GM12878 (cell line): ENCODE measurements around the gene CARD9. TPM values are rescaled to one million over a fixed set of nuclear protein-coding genes. Genes with fewer than 3 reads are reported as not detected.
A peak's percentile ranks its signal among the peaks of the same experiment; 100 is the strongest.

Experiments used
- ATAC-seq: fragments of 200-7000 bp; cut with Tn5 transposase; 3 replicates; pipeline ENCODE4 v1.9.1; 2020; ENCODE audit warnings: mild to moderate bottlenecking, moderate library complexity
- BruUV-seq: library from RNA; stranded (reverse); fragments of 400-500 nt; replicated peaks from 2 replicates; lab custom pipeline; 2021; lab: Mats Ljungman, UMichigan
- CTCF ChIA-PET: fragments of 300-600 bp; sonication (Branson Sonifier 250); formaldehyde crosslinking; extraction: SDS; loops from one replicate; lab custom pipeline; 2021; ENCODE audit warnings: inconsistent platforms; lab: Yijun Ruan, JAX
- POLR2A ChIA-PET: fragments of 350-600 bp; formaldehyde crosslinking; extraction: SDS; loops from one replicate; lab custom pipeline; 2021; ENCODE audit warnings: inconsistent platforms; lab: Charles Lee
- RAD21 ChIA-PET: fragments of 300-600 bp; sonication (Branson Sonifier 250); formaldehyde crosslinking; loops from one replicate; lab custom pipeline; 2023; ENCODE audit warnings: antibody characterized with exemption; ENCODE audit not compliant: unreplicated experiment; lab: Charles Lee
- SMC1A ChIA-PET: fragments of 300-600 bp; sonication (Branson Sonifier 250); formaldehyde crosslinking; loops from one replicate; lab custom pipeline; 2023; ENCODE audit not compliant: unreplicated experiment, uncharacterized antibody; lab: Charles Lee
- DNase-seq: peaks from one replicate; pipeline ENCODE4 v3.0.0-alpha.2; 2011; ENCODE audit warnings: low read depth, low spot score
- FAIRE-seq: peaks from 3 replicates; lab custom pipeline; 2011; peaks lifted over from hg19 to GRCh38; lab: Jason Lieb, UNC
- H2AFZ ChIP-seq: 2 replicates; pipeline ENCODE4 v1.6.0; 2011; ENCODE audit warnings: low read depth, low read length, control low read depth; ENCODE audit not compliant: control insufficient read depth
- H3K27ac ChIP-seq: 2 replicates; pipeline ENCODE4 v1.5.1; 2011; ENCODE audit warnings: control low read depth; ENCODE audit not compliant: control insufficient read depth, insufficient read depth
- H3K27me3 ChIP-seq, 2 experiments: replicated peaks in 1 of 2; 2 replicates each; pipeline versions ENCODE4 v1.6.0 to v1.6.1; 2011; ENCODE audit warnings: low read length in 1 of 2; ENCODE audit not compliant: control insufficient read depth in 2 of 2, insufficient read depth in 2 of 2
- H3K36me3 ChIP-seq, 2 experiments: 2 replicates each; pipeline ENCODE4 v1.5.1; 2011; ENCODE audit warnings: low read length in 1 of 2; ENCODE audit not compliant: control insufficient read depth in 2 of 2, insufficient read depth in 2 of 2
- H3K4me1 ChIP-seq: 2 replicates; pipeline ENCODE4 v1.6.1; 2011; ENCODE audit warnings: mild to moderate bottlenecking, low read length, moderate library complexity, mixed read lengths; ENCODE audit not compliant: control insufficient read depth, insufficient read depth
- H3K4me2 ChIP-seq: 2 replicates; pipeline ENCODE4 v1.6.0; 2011; ENCODE audit warnings: control low read depth; ENCODE audit not compliant: control insufficient read depth, insufficient read depth
- H3K4me3 ChIP-seq: fragments of 200-600 bp; sonication (generic); 2 replicates; pipeline ENCODE4 v1.5.1; 2016
- H3K79me2 ChIP-seq: 2 replicates; pipeline ENCODE4 v1.6.0; 2011; ENCODE audit warnings: low read length; ENCODE audit not compliant: control insufficient read depth, insufficient read depth
- H3K9ac ChIP-seq: 2 replicates; pipeline ENCODE4 v1.8.0; 2011; ENCODE audit warnings: low read length, control low read depth, mixed read lengths; ENCODE audit not compliant: control insufficient read depth, insufficient read depth
- H3K9me3 ChIP-seq: replicated peaks from 3 replicates; pipeline ENCODE4 v1.5.1; 2011; ENCODE audit warnings: mild to moderate bottlenecking, low read length; ENCODE audit not compliant: control insufficient read depth, insufficient read depth
- H4K20me1 ChIP-seq: 2 replicates; pipeline ENCODE4 v1.6.0; 2011; ENCODE audit not compliant: control insufficient read depth, insufficient read depth
- SMAD1 ChIP-seq: fragments of 450-650 bp; IDR thresholded peaks from 2 replicates; pipeline ENCODE4 v1.6.1; 2018; ENCODE audit warnings: mild to moderate bottlenecking, low read depth; ENCODE audit not compliant: partially characterized antibody
- ZBED1 ChIP-seq: IDR thresholded peaks from 2 replicates; pipeline ENCODE4 v1.6.1; 2016; ENCODE audit warnings: borderline replicate concordance
- WGBS: methylation state at CpG from one replicate; pipeline ENCODE4 v1.1.6; 2016; ENCODE audit warnings: low lambda C conversion rate; ENCODE audit not compliant: insufficient replicate concordance, insufficient coverage; ENCODE audit errors: missing lambda C conversion rate; 5-methylcytosine and 5-hydroxymethylcytosine counted together
- in situ Hi-C: fragments of 300-500 bp; cut with MboI; formaldehyde crosslinking; loops from 9 replicates; pipeline ENCODE4 v1.14.3; 2018; ENCODE audit warnings: mixed read lengths
- intact Hi-C: fragments of 100-400 bp; cut with micrococcal nuclease; formaldehyde crosslinking; loops from one replicate; pipeline ENCODE4 v1.14.2; 2022; ENCODE audit not compliant: unreplicated experiment
- polyA plus RNA-seq, 11 experiments: library from polyadenylated mRNA; depleted of rRNA in 4 of 11; unstranded in 6 of 11; stranded (reverse) in 5 of 11; fragments of >200 nt; fragmentation: Nextera tagmentation in 4 of 11; fragmentation: Illumina TruSeq in 1 of 11; extraction: Ambion mirVana in 4 of 11; extraction: Trizol in 1 of 11; gene quantifications; 1 replicate in 1 of 11; 2 replicates in 10 of 11; pipeline versions ENCODE4 v1.2.1 to v1.2.3, GENCODE V29; 2011 to 2016; ENCODE audit warnings: inconsistent platforms in 2 of 11, missing spikeins in 2 of 11, low read depth in 1 of 11
- total RNA-seq, 4 experiments: library from RNA; depleted of rRNA in 3 of 4; stranded (reverse); fragments of >200 nt in 3 of 4; fragmentation: Illumina TruSeq in 1 of 4; extraction: Trizol in 1 of 4; gene quantifications; 2 replicates each; pipeline versions ENCODE4 v1.2.1 to v1.2.3, GENCODE V29; 2013 to 2021
- TF ChIP-seq, protein P1 (sequence below): fragments of 450-650 bp; IDR thresholded peaks from 2 replicates; pipeline ENCODE4 v1.6.1; 2016; ENCODE audit warnings: mild to moderate bottlenecking

The CARD9 gene
- total and polyA plus RNA-seq, 10 of the 15 experiments (the other 5 are each of a cell fraction or from before 2014, with no cell fraction given), result 0.11 to 4.9 (median 1.8) TPM; not detected in 1

DNA sequence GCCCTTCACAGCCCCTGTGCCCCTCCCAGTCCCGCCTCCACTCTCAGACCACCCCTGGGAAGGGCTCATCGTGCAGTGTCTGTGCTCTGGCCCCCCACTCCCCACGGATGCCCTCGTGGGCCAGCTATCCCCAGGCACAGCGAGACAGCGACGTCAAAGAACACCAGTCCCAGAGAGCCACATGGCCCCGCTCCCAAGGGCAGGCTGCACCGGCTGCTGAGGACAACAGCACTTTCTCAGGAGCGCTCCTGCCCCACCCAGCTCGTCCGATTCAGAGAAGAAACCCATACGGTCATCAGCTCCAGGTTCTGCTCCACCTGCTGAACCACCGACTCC, 31.3 kb upstream of the CARD9 start:
- Histone ChIP-seq H2AFZ (peak overlapping the region; percentile 37; the same call in 1 of the 2 replicates), H3K4me3 (peak overlapping the region; percentile 24; the same call in 1 of the 2 replicates), H3K9ac (peak overlapping the region; percentile 65), H3K4me1 (peaks cover 42% of the 10 kb centered on the region), H3K27ac (peak overlapping the region; percentile 92), H3K79me2 (peaks cover 30% of the 10 kb centered on the region), H4K20me1 (no peaks in the 10 kb centered on the region), H3K9me3 (no peaks in the 10 kb centered on the region), H3K36me3 (peaks cover 7 to 18% of the 10 kb centered on the region in 2 experiments; a peak in 3 of 4 replicates), H3K27me3 (no peaks in the 10 kb centered on the region), H3K4me2 (peak overlapping the region; percentile 90)
- ATAC-seq, result no peak
- intact Hi-C loops (no loop called here), in situ Hi-C loops (no loop called here)
- BruUV-seq, result no TSS peak
- ChIA-PET POLR2A (interaction anchor here (0.6 to 1.9 kb wide), 3 partner anchors 17 to 42 kb away, joined by 5 to 10 read pairs (median 6); partner anchors contain the start of gene DNLZ), SMC1A (no interaction called here), RAD21 (interaction anchor here (0.6 kb wide), 1 partner anchor 655 kb away, joined by 4 read pairs; no protein-coding TSS in a partner anchor), CTCF (no interaction called here)
- peak; percentile 23 for FAIRE-seq
- no peak for DNase-seq
- WGBS, result 44% methylated on average over 14 of the region's 14 CpGs
- TF ChIP-seq SMAD1, result no peak
- TF ChIP-seq, protein P1, sequence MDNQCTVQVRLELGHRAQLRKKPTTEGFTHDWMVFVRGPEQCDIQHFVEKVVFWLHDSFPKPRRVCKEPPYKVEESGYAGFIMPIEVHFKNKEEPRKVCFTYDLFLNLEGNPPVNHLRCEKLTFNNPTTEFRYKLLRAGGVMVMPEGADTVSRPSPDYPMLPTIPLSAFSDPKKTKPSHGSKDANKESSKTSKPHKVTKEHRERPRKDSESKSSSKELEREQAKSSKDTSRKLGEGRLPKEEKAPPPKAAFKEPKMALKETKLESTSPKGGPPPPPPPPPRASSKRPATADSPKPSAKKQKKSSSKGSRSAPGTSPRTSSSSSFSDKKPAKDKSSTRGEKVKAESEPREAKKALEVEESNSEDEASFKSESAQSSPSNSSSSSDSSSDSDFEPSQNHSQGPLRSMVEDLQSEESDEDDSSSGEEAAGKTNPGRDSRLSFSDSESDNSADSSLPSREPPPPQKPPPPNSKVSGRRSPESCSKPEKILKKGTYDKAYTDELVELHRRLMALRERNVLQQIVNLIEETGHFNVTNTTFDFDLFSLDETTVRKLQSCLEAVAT, result peak; percentile 66
- 0 out of 2 replicates have a peak, but pooled peaks have one; percentile 38 for TF ChIP-seq ZBED1
